ENCODE data around the gene RCOR2. TPM values are rescaled to one million over a fixed set of nuclear protein-coding genes. Genes with fewer than 3 reads are reported as not detected.

RCOR2 gene
- total RNA-seq, 1 experiment from 2014 or later: 0.61 TPM

- DNase-seq (ENCODE audit: low read depth): no peak
- in situ Hi-C loops (cut with HindIII; ENCODE audit: low pct_unique_long_range_greater_than_20kb, low sequenced_read_pairs): no loop called here
Measured at GRCh38 chr11:63911440-63911839, 5.5 kb downstream of the RCOR2 start.

GRCh38 chr11:63910675-63911074 lies 6.3 kb downstream of the RCOR2 start:
- no peak for DNase-seq (ENCODE audit: low read depth)
- in situ Hi-C loops (cut with HindIII; ENCODE audit: low pct_unique_long_range_greater_than_20kb, low sequenced_read_pairs): no loop called here

GRCh38 chr11:63909591-63910506 lies 7.1 kb downstream of the RCOR2 start:
- DNase-seq (ENCODE audit: low read depth): no peak
- in situ Hi-C loops (cut with HindIII; ENCODE audit: low pct_unique_long_range_greater_than_20kb, low sequenced_read_pairs): no loop called here

GRCh38 chr11:63908631-63909401 lies 8.1 kb downstream of the RCOR2 start:
- no peak for DNase-seq (ENCODE audit: low read depth)
- in situ Hi-C loops (cut with HindIII; ENCODE audit: low pct_unique_long_range_greater_than_20kb, low sequenced_read_pairs): no loop called here

- in situ Hi-C loops (cut with HindIII; ENCODE audit: low pct_unique_long_range_greater_than_20kb, low sequenced_read_pairs): no loop called here
- no peak for DNase-seq (ENCODE audit: low read depth)
Measured at GRCh38 chr11:63907808-63908530, 9.0 kb downstream of the RCOR2 start.

GRCh38 chr11:63907063-63907462 lies 9.9 kb downstream of the RCOR2 start:
- no peak for DNase-seq (ENCODE audit: low read depth)
- in situ Hi-C loops (cut with HindIII; ENCODE audit: low pct_unique_long_range_greater_than_20kb, low sequenced_read_pairs): no loop called here

GRCh38 chr11:63906585-63906984 lies 10.4 kb downstream of the RCOR2 start:
- in situ Hi-C loops (cut with HindIII; ENCODE audit: low pct_unique_long_range_greater_than_20kb, low sequenced_read_pairs): no loop called here
- DNase-seq (ENCODE audit: low read depth): no peak

GRCh38 chr11:63906087-63906486 lies 10.9 kb downstream of the RCOR2 start:
- DNase-seq (ENCODE audit: low read depth): no peak
- in situ Hi-C loops (cut with HindIII; ENCODE audit: low pct_unique_long_range_greater_than_20kb, low sequenced_read_pairs): no loop called here

GRCh38 chr11:63905179-63905578 lies 11.8 kb downstream of the RCOR2 start:
- in situ Hi-C loops (cut with HindIII; ENCODE audit: low pct_unique_long_range_greater_than_20kb, low sequenced_read_pairs): no loop called here
- DNase-seq (ENCODE audit: low read depth): no peak

- no peak for DNase-seq (ENCODE audit: low read depth)
- in situ Hi-C loops (cut with HindIII; ENCODE audit: low pct_unique_long_range_greater_than_20kb, low sequenced_read_pairs): no loop called here
Measured at GRCh38 chr11:63904743-63905142, 12.2 kb downstream of the RCOR2 start.

GRCh38 chr11:63903884-63904283 lies 13.1 kb downstream of the RCOR2 start:
- DNase-seq (ENCODE audit: low read depth): no peak
- in situ Hi-C loops (cut with HindIII; ENCODE audit: low pct_unique_long_range_greater_than_20kb, low sequenced_read_pairs): no loop called here

- no peak for DNase-seq (ENCODE audit: low read depth)
- in situ Hi-C loops (cut with HindIII; ENCODE audit: low pct_unique_long_range_greater_than_20kb, low sequenced_read_pairs): no loop called here
Measured at GRCh38 chr11:63901660-63902059, 15.3 kb downstream of the RCOR2 start.

- DNase-seq (ENCODE audit: low read depth): no peak
- in situ Hi-C loops (cut with HindIII; ENCODE audit: low pct_unique_long_range_greater_than_20kb, low sequenced_read_pairs): no loop called here
Measured at GRCh38 chr11:63897459-63898146, 19.4 kb downstream of the RCOR2 start.

- in situ Hi-C loops (cut with HindIII; ENCODE audit: low pct_unique_long_range_greater_than_20kb, low sequenced_read_pairs): no loop called here
Measured at GRCh38 chr11:63896071-63896470, 20.9 kb downstream of the RCOR2 start.

GRCh38 chr11:63893355-63893754 lies 23.6 kb downstream of the RCOR2 start:
- DNase-seq (ENCODE audit: low read depth): no peak
- in situ Hi-C loops (cut with HindIII; ENCODE audit: low pct_unique_long_range_greater_than_20kb, low sequenced_read_pairs): no loop called here

More at GRCh38 chr11:63896071-63896470, 20.9 kb downstream of the RCOR2 start:
- no peak for DNase-seq (ENCODE audit: low read depth)

- DNase-seq (ENCODE audit: low read depth): no peak
- in situ Hi-C loops (cut with HindIII; ENCODE audit: low pct_unique_long_range_greater_than_20kb, low sequenced_read_pairs): no loop called here
Measured at GRCh38 chr11:63892228-63892627, 24.7 kb downstream of the RCOR2 start.

GRCh38 chr11:63890368-63890767 lies 26.6 kb downstream of the RCOR2 start:
- in situ Hi-C loops (cut with HindIII; ENCODE audit: low pct_unique_long_range_greater_than_20kb, low sequenced_read_pairs): no loop called here
- DNase-seq (ENCODE audit: low read depth): no peak

GRCh38 chr11:63889344-63889743 lies 27.6 kb downstream of the RCOR2 start:
- no peak for DNase-seq (ENCODE audit: low read depth)
- in situ Hi-C loops (cut with HindIII; ENCODE audit: low pct_unique_long_range_greater_than_20kb, low sequenced_read_pairs): no loop called here

Measured in Caki2 (cell line).